ENCODE measurements around the gene PTPRO.

Gene PTPRO

GRCh38 chr12:15633201-15633600, 310.9 kb downstream of the PTPRO start:
- WGBS (ENCODE audit: extremely low coverage, insufficient coverage, low lambda C conversion rate), result no CpG with 5 or more reads among the region's 1 CpG
- no peak overlapping the region for H4K5ac ChIP-seq (ENCODE audit: low read length)
- peaks cover 9% of the 10 kb centered on the region for H3K4me1 ChIP-seq (ENCODE audit: control insufficient read depth, low read depth, low read length)
- no peaks in the 10 kb centered on the region for H3K36me3 ChIP-seq (ENCODE audit: control insufficient read depth, insufficient read depth, low read length)
- H3K4me2 ChIP-seq (ENCODE audit: low read length), result no peak overlapping the region
- H3K23ac ChIP-seq (ENCODE audit: low read length), result no peak overlapping the region
- H3K4ac ChIP-seq (ENCODE audit: low read depth, low read length), result no peak overlapping the region
- H3K27me3 ChIP-seq (ENCODE audit: insufficient read depth, low read length, poor library complexity), result no peaks in the 10 kb centered on the region
- H3K4me3 ChIP-seq (ENCODE audit: low read length), result no peak overlapping the region
- no peak overlapping the region for H2BK15ac ChIP-seq (replicated peaks; ENCODE audit: low read depth)
- H3K79me1 ChIP-seq (ENCODE audit: low read length), result no peaks in the 10 kb centered on the region
- no peak overlapping the region for H3K9ac ChIP-seq (ENCODE audit: low read length)
- no peaks in the 10 kb centered on the region for H3K79me2 ChIP-seq (ENCODE audit: control insufficient read depth, insufficient read depth, low read length)
- H3K56ac ChIP-seq (ENCODE audit: low read length), result no peak overlapping the region
- no peak overlapping the region for H2BK120ac ChIP-seq (ENCODE audit: low read depth, low read length)
- no peak overlapping the region for H3K27ac ChIP-seq (ENCODE audit: low read depth, low read length)
- no peak overlapping the region for H2AK5ac ChIP-seq (ENCODE audit: low read length)
- H2BK5ac ChIP-seq (ENCODE audit: low read length), result no peak overlapping the region
- DNase-seq, result no peak
- H3K18ac ChIP-seq (ENCODE audit: low read length), result no peak overlapping the region
- H4K8ac ChIP-seq (ENCODE audit: low read depth, low read length), result no peak overlapping the region

DNA sequence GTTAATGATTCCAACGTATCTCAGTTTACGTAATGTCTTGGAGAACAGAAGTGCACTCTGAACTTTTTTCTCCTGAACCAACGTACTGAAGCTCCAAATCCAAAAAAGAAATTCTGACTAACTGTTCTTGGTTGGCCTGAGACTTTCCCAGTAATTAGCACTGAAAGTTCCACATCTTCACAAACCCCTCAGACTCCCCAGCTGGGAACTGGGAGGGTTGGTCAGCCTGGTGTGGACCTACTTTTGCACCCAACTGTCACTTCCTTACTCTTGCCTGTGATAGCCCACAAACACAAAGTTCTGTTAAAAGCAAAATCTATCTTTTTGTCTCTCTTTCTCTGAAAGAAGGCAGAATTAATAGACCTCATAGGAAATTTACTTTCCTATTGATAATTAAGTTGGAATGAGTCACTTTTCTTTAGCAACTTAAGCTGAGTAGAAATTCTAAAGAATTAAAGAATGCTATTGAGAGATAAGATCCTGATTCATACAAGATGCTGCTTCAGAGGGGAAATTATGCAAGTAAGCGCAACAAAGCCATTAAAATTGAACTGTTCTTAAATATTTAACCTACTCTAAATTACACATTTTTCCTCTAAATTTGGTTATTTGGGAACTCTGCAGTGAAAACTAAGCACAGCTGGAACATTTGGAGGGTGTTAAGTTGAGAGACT, 311.8 kb downstream of the PTPRO start:
- Histone ChIP-seq H2BK5ac (ENCODE audit: low read length) (no peak overlapping the region), H3K23ac (ENCODE audit: low read length) (no peak overlapping the region), H3K27ac (ENCODE audit: low read depth, low read length) (no peak overlapping the region), H2AK5ac (ENCODE audit: low read length) (no peak overlapping the region), H3K9ac (ENCODE audit: low read length) (no peak overlapping the region), H3K56ac (ENCODE audit: low read length) (no peak overlapping the region), H3K36me3 (ENCODE audit: control insufficient read depth, insufficient read depth, low read length) (no peaks in the 10 kb centered on the region), H3K79me1 (ENCODE audit: low read length) (no peaks in the 10 kb centered on the region), H4K5ac (ENCODE audit: low read length) (no peak overlapping the region), H2BK120ac (ENCODE audit: low read depth, low read length) (peak overlapping the region; percentile 36), H3K4me3 (ENCODE audit: low read length) (no peak overlapping the region), H3K18ac (ENCODE audit: low read length) (peak overlapping the region; percentile 64), H3K79me2 (ENCODE audit: control insufficient read depth, insufficient read depth, low read length) (no peaks in the 10 kb centered on the region), H3K4me1 (ENCODE audit: control insufficient read depth, low read depth, low read length) (peaks cover 9% of the 10 kb centered on the region), H4K8ac (ENCODE audit: low read depth, low read length) (no peak overlapping the region), H3K4ac (ENCODE audit: low read depth, low read length) (no peak overlapping the region), H3K27me3 (ENCODE audit: insufficient read depth, low read length, poor library complexity) (no peaks in the 10 kb centered on the region), H3K4me2 (ENCODE audit: low read length) (no peak overlapping the region), H2BK15ac (replicated peaks; ENCODE audit: low read depth) (no peak overlapping the region)
- no CpG with 5 or more reads among the region's 4 CpGs for WGBS (ENCODE audit: extremely low coverage, insufficient coverage, low lambda C conversion rate)
- DNase-seq, result no peak

- H3K4ac ChIP-seq (ENCODE audit: low read depth, low read length), result no peak overlapping the region
- DNase-seq, result peak; percentile 78
- no peak overlapping the region for H3K18ac ChIP-seq (ENCODE audit: low read length)
- peaks cover 7% of the 10 kb centered on the region for H3K4me1 ChIP-seq (ENCODE audit: control insufficient read depth, low read depth, low read length)
- no peak overlapping the region for H2AK5ac ChIP-seq (ENCODE audit: low read length)
- H3K56ac ChIP-seq (ENCODE audit: low read length), result no peak overlapping the region
- H3K9ac ChIP-seq (ENCODE audit: low read length), result no peak overlapping the region
- no peaks in the 10 kb centered on the region for H3K27me3 ChIP-seq (ENCODE audit: insufficient read depth, low read length, poor library complexity)
- no peak overlapping the region for H3K4me3 ChIP-seq (ENCODE audit: low read length)
- no peak overlapping the region for H2BK5ac ChIP-seq (ENCODE audit: low read length)
- H3K79me1 ChIP-seq (ENCODE audit: low read length), result no peaks in the 10 kb centered on the region
- no peak overlapping the region for H3K27ac ChIP-seq (ENCODE audit: low read depth, low read length)
- no peak overlapping the region for H2BK120ac ChIP-seq (ENCODE audit: low read depth, low read length)
- H4K8ac ChIP-seq (ENCODE audit: low read depth, low read length), result no peak overlapping the region
- no CpG with 5 or more reads among the region's 1 CpG for WGBS (ENCODE audit: extremely low coverage, insufficient coverage, low lambda C conversion rate)
- H4K5ac ChIP-seq (ENCODE audit: low read length), result no peak overlapping the region
- H3K23ac ChIP-seq (ENCODE audit: low read length), result no peak overlapping the region
- no peak overlapping the region for H2BK15ac ChIP-seq (replicated peaks; ENCODE audit: low read depth)
- no peaks in the 10 kb centered on the region for H3K79me2 ChIP-seq (ENCODE audit: control insufficient read depth, insufficient read depth, low read length)
- H3K36me3 ChIP-seq (ENCODE audit: control insufficient read depth, insufficient read depth, low read length), result no peaks in the 10 kb centered on the region
- no peak overlapping the region for H3K4me2 ChIP-seq (ENCODE audit: low read length)
Observed at GRCh38 chr12:15636060-15636890, 314.0 kb downstream of the PTPRO start.

GRCh38 chr12:15638231-15638630, 315.9 kb downstream of the PTPRO start:
- H4K5ac ChIP-seq (ENCODE audit: low read length), result no peak overlapping the region
- H3K36me3 ChIP-seq (ENCODE audit: control insufficient read depth, insufficient read depth, low read length), result no peaks in the 10 kb centered on the region
- H2AK5ac ChIP-seq (ENCODE audit: low read length), result no peak overlapping the region
- no peak overlapping the region for H3K4me2 ChIP-seq (ENCODE audit: low read length)
- H3K4me3 ChIP-seq (ENCODE audit: low read length), result no peak overlapping the region
- peaks cover 7% of the 10 kb centered on the region for H3K4me1 ChIP-seq (ENCODE audit: control insufficient read depth, low read depth, low read length)
- H3K23ac ChIP-seq (ENCODE audit: low read length), result no peak overlapping the region
- H3K56ac ChIP-seq (ENCODE audit: low read length), result peak overlapping the region; percentile 27
- no peaks in the 10 kb centered on the region for H3K27me3 ChIP-seq (ENCODE audit: insufficient read depth, low read length, poor library complexity)
- no peak overlapping the region for H3K4ac ChIP-seq (ENCODE audit: low read depth, low read length)
- no peak overlapping the region for H2BK5ac ChIP-seq (ENCODE audit: low read length)
- no peak for DNase-seq
- no peak overlapping the region for H2BK120ac ChIP-seq (ENCODE audit: low read depth, low read length)
- H2BK15ac ChIP-seq (replicated peaks; ENCODE audit: low read depth), result no peak overlapping the region
- H3K18ac ChIP-seq (ENCODE audit: low read length), result no peak overlapping the region
- H3K27ac ChIP-seq (ENCODE audit: low read depth, low read length), result no peak overlapping the region
- H3K9ac ChIP-seq (ENCODE audit: low read length), result no peak overlapping the region
- no peak overlapping the region for H4K8ac ChIP-seq (ENCODE audit: low read depth, low read length)
- no peaks in the 10 kb centered on the region for H3K79me1 ChIP-seq (ENCODE audit: low read length)
- no CpG with 5 or more reads among the region's 3 CpGs for WGBS (ENCODE audit: extremely low coverage, insufficient coverage, low lambda C conversion rate)
- H3K79me2 ChIP-seq (ENCODE audit: control insufficient read depth, insufficient read depth, low read length), result no peaks in the 10 kb centered on the region

GRCh38 chr12:15644700-15645099, 322.4 kb downstream of the PTPRO start:
- Histone ChIP-seq H3K79me2 (ENCODE audit: control insufficient read depth, insufficient read depth, low read length) (no peaks in the 10 kb centered on the region), H3K27ac (ENCODE audit: low read depth, low read length) (no peak overlapping the region), H2BK120ac (ENCODE audit: low read depth, low read length) (no peak overlapping the region), H4K8ac (ENCODE audit: low read depth, low read length) (no peak overlapping the region), H3K4me1 (ENCODE audit: control insufficient read depth, low read depth, low read length) (no peaks in the 10 kb centered on the region), H4K5ac (ENCODE audit: low read length) (no peak overlapping the region), H3K27me3 (ENCODE audit: insufficient read depth, low read length, poor library complexity) (no peaks in the 10 kb centered on the region), H3K79me1 (ENCODE audit: low read length) (no peaks in the 10 kb centered on the region), H3K23ac (ENCODE audit: low read length) (no peak overlapping the region), H2BK15ac (replicated peaks; ENCODE audit: low read depth) (no peak overlapping the region), H3K56ac (ENCODE audit: low read length) (no peak overlapping the region), H2AK5ac (ENCODE audit: low read length) (no peak overlapping the region), H2BK5ac (ENCODE audit: low read length) (no peak overlapping the region), H3K4me2 (ENCODE audit: low read length) (no peak overlapping the region), H3K4ac (ENCODE audit: low read depth, low read length) (no peak overlapping the region), H3K4me3 (ENCODE audit: low read length) (no peak overlapping the region), H3K9ac (ENCODE audit: low read length) (no peak overlapping the region), H3K18ac (ENCODE audit: low read length) (no peak overlapping the region), H3K36me3 (ENCODE audit: control insufficient read depth, insufficient read depth, low read length) (no peaks in the 10 kb centered on the region)
- DNase-seq, result no peak
